ENCODE measurements around the gene TAP2.

DNA sequence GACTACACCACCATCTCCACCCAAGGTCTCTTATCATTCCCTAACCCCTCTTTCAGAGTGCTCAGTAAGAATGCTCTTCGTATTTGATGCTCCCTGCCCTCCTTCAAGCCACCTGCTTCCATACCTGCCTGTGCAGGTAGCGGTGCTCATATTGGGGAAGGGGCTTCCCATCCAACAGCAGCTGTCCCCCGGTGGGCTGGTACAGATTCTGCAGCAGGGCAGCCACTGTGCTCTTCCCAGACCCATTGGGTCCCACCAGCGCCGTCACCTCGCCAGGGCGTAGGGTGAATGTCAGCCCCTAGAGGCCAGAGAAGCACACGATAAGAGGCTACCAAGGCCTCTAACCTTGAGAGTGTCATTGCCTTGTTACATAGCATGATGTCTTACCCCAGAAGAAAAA lies 9.3 kb upstream of the TAP2 start:
- TF ChIP-seq YY1 (IDR thresholded peaks at IDR 0.05; ENCODE audit: insufficient read depth, insufficient read length) = no peak
- no peak for TF ChIP-seq SUZ12 (IDR thresholded peaks at IDR 0.05; ENCODE audit: extremely low read depth, insufficient read depth, insufficient read length)

Measured in NT2/D1 (cell line).